ENCODE measurements around the gene SGMS1.

Gene SGMS1

DNA sequence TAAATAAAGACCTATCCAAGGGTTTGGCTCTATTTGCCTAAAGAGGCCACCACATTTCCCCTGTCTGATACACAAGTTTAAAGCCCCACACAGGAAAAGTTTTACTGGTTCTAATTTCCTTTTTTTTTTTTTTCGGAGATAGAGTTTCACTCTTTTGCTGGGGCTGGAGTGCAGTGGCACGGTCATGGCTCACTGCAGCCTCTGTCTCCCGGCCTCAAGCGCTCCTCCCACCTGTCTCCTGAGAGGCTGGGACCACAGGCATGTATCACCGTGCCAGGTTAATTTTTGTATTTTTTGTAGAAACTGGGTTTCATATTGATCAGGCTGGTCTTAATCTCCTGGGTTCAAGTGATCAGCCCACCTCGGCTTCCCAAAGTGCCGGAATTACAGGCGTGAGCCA is 319.1 kb downstream of the SGMS1 start:
- TF ChIP-seq, protein P1, sequence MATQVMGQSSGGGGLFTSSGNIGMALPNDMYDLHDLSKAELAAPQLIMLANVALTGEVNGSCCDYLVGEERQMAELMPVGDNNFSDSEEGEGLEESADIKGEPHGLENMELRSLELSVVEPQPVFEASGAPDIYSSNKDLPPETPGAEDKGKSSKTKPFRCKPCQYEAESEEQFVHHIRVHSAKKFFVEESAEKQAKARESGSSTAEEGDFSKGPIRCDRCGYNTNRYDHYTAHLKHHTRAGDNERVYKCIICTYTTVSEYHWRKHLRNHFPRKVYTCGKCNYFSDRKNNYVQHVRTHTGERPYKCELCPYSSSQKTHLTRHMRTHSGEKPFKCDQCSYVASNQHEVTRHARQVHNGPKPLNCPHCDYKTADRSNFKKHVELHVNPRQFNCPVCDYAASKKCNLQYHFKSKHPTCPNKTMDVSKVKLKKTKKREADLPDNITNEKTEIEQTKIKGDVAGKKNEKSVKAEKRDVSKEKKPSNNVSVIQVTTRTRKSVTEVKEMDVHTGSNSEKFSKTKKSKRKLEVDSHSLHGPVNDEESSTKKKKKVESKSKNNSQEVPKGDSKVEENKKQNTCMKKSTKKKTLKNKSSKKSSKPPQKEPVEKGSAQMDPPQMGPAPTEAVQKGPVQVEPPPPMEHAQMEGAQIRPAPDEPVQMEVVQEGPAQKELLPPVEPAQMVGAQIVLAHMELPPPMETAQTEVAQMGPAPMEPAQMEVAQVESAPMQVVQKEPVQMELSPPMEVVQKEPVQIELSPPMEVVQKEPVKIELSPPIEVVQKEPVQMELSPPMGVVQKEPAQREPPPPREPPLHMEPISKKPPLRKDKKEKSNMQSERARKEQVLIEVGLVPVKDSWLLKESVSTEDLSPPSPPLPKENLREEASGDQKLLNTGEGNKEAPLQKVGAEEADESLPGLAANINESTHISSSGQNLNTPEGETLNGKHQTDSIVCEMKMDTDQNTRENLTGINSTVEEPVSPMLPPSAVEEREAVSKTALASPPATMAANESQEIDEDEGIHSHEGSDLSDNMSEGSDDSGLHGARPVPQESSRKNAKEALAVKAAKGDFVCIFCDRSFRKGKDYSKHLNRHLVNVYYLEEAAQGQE (IDR thresholded peaks at IDR 0.05; ENCODE audit: insufficient read depth in 1 of 2, low read depth in 2 of 2, low read length in 2 of 2), result no peak
- no peak for TF ChIP-seq FOXP2 (optimal IDR thresholded peaks at IDR 0.05; ENCODE audit: borderline replicate concordance, extremely low read depth, extremely low read length, insufficient read depth)
- TF ChIP-seq POLR2AphosphoS5 (IDR thresholded peaks at IDR 0.05; ENCODE audit: low read depth, low read length), result no peak
- no peak for TF ChIP-seq SIN3A (IDR thresholded peaks at IDR 0.05; ENCODE audit: borderline replicate concordance, insufficient read depth, low read length)
- TF ChIP-seq TAF1 (IDR thresholded peaks at IDR 0.05; ENCODE audit: borderline replicate concordance, insufficient read depth, low read length), result no peak

DNA sequence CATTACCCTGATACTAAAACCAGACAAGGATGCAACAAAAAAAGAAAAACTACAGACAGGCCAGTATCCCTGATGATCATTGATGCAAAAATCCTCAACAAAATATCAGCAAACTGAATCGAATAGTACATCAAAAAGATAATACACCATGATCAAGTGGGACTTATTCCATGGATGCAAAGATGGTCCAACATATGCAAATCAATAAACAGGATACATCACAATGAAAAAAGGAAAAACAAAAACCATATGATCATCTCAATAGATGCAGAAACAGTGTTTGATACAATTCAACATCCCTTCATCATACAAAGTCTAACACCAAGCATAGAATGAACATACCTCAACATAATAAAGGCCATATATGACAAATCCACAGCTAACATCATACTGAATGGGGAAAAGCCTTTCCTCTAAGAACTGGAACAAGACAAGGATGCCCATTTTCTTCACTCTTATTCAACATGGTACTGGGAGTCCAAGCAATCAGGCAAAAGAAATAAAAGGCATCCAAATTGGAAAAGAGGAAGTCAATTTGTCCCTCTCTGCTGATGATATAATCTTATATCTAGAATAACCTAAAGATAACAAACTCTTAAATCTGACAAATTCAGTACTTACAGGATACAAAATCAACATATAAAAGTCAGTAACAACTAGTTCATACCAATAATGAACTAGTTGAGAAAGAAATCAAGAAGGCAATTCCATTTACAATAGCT is 323.6 kb downstream of the SGMS1 start:
- TF ChIP-seq, protein P1 (IDR thresholded peaks at IDR 0.05; ENCODE audit: insufficient read depth in 1 of 2, low read depth in 2 of 2, low read length in 2 of 2), result no peak
- no peak for TF ChIP-seq FOXP2 (optimal IDR thresholded peaks at IDR 0.05; ENCODE audit: borderline replicate concordance, extremely low read depth, extremely low read length, insufficient read depth)
- TF ChIP-seq POLR2AphosphoS5 (IDR thresholded peaks at IDR 0.05; ENCODE audit: low read depth, low read length), result no peak
- TF ChIP-seq SIN3A (IDR thresholded peaks at IDR 0.05; ENCODE audit: borderline replicate concordance, insufficient read depth, low read length), result no peak
- TF ChIP-seq TAF1 (IDR thresholded peaks at IDR 0.05; ENCODE audit: borderline replicate concordance, insufficient read depth, low read length), result no peak

DNA sequence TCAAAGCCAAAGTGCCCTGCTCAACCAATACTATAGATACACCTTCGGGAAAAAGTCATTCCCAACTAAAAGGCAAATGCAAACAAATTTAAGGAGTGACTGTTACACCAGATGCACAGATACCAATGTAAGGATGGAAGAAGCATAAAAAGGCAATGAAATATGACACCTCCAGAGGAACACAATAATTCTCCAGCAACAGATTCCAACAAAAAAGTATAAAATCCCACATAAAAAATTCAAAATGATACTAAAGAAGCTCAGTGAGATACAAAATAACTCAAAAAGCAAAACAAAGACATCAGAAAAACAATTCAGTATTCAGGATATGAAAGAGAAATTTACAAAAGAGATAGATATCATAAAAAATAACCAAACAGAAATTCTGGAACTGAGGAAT is 328.4 kb downstream of the SGMS1 start:
- TF ChIP-seq FOXP2 (optimal IDR thresholded peaks at IDR 0.05; ENCODE audit: borderline replicate concordance, extremely low read depth, extremely low read length, insufficient read depth), result no peak

DNA sequence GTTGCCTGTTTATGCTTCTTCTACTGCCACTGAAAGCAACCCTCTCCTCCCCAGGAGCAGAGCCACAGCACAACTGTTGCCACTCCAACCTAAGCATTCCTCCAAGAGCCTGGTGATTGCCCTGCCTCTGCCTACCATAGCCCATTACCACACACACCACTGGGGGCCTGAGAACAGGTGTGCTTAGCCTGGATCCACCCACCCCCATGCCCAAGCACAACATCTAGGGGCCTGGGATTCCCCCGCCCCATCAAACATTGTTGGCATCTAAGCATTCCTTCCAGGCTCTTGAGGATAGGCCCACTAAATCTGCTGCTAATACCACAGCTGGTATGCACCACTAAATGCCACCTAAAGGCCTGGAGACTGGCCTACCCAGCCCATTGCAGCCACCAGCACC is 329.2 kb downstream of the SGMS1 start:
- TF ChIP-seq, protein P1 (IDR thresholded peaks at IDR 0.05; ENCODE audit: insufficient read depth in 1 of 2, low read depth in 2 of 2, low read length in 2 of 2), result no peak
- no peak for TF ChIP-seq TAF1 (IDR thresholded peaks at IDR 0.05; ENCODE audit: borderline replicate concordance, insufficient read depth, low read length)
- TF ChIP-seq POLR2AphosphoS5 (IDR thresholded peaks at IDR 0.05; ENCODE audit: low read depth, low read length), result no peak
- TF ChIP-seq SIN3A (IDR thresholded peaks at IDR 0.05; ENCODE audit: borderline replicate concordance, insufficient read depth, low read length), result no peak
- TF ChIP-seq FOXP2 (optimal IDR thresholded peaks at IDR 0.05; ENCODE audit: borderline replicate concordance, extremely low read depth, extremely low read length, insufficient read depth), result no peak

DNA sequence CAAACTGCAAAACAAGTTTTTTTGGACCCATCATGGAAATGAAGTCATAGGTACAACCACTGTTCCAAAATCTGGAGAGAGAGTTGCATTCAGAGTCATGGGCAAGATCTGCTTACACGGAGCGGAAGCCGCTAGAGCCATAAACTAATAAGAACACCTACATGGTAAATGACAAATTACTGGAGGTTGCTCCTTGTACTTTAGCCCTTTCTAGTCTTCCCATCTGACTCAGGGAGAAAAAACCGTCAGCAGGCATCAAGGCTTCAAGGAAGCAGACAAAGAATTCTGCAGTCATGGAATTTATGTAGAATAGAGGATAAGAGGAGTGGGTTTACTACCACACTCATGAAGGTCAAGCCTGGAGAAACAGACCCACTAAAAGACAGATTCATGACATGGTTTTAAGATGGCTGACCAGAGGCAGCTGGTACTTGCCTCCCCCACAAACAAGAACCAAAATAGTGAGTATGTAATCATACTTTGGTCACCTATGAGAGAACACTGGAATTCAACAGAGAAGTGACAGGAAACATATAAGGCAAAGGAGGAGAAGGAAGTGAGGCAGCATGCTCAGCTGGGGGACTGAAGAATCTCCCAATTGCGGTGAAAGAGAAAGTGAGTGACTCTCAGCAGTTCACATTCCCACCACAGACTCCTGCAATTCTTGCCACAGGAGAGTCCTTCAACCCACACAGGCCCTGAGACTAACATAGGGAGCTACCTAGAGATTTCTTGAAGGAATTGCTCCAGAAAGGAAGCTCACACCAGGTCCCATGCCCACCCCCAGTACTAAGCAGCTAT is 330.0 kb downstream of the SGMS1 start:
- TF ChIP-seq FOXP2 (optimal IDR thresholded peaks at IDR 0.05; ENCODE audit: borderline replicate concordance, extremely low read depth, extremely low read length, insufficient read depth), result no peak
- TF ChIP-seq POLR2AphosphoS5 (IDR thresholded peaks at IDR 0.05; ENCODE audit: low read depth, low read length), result no peak
- TF ChIP-seq, protein P1 (IDR thresholded peaks at IDR 0.05; ENCODE audit: insufficient read depth in 1 of 2, low read depth in 2 of 2, low read length in 2 of 2), result no peak
- no peak for TF ChIP-seq TAF1 (IDR thresholded peaks at IDR 0.05; ENCODE audit: borderline replicate concordance, insufficient read depth, low read length)
- TF ChIP-seq SIN3A (IDR thresholded peaks at IDR 0.05; ENCODE audit: borderline replicate concordance, insufficient read depth, low read length), result no peak
